Measurements from ENCODE around the gene DEPP1.

Gene DEPP1

DNA sequence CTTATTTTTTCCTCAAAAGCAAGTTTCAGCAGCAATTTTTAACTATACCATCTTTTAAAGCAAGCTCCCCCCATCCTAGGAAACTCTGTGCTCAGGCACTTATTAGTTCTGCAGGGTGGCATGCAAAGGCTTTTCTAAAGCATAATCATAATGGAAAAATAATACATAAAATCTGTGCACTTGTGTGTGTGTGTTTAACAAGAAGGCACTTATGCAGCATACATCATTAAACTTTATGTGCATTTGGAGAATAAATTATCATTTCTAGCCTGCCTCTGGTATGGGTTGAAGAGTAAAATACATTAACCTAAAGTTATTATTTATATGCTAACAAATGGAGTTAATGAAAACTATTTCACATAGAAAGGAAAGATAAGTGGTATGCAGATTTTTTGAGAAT lies 24.6 kb downstream of the DEPP1 start:
- no peak for DNase-seq (ENCODE audit: low read depth)

DNA sequence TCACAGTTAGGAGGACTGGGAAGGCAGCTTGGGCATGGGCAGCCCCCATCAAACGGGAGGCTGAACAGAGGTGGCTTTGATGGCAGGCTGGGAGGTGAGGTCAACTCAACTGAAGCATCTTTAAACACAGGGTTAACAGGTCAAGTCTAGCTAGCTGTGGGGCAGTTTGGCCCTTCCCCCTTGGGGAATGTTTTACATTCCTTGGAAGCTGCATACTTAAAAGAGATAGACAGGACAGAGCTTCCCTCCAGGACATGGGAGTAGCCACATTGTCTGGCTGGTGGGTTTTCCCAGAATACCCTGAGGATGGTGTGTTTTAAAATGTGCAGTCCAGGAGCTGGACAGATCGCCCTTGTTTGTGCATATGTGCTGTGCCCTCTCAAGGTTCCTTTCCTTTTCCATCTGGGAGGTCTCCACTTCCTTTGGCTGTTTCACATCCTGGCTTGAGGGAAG lies 25.8 kb downstream of the DEPP1 start:
- no peak for DNase-seq (ENCODE audit: low read depth)

DNA sequence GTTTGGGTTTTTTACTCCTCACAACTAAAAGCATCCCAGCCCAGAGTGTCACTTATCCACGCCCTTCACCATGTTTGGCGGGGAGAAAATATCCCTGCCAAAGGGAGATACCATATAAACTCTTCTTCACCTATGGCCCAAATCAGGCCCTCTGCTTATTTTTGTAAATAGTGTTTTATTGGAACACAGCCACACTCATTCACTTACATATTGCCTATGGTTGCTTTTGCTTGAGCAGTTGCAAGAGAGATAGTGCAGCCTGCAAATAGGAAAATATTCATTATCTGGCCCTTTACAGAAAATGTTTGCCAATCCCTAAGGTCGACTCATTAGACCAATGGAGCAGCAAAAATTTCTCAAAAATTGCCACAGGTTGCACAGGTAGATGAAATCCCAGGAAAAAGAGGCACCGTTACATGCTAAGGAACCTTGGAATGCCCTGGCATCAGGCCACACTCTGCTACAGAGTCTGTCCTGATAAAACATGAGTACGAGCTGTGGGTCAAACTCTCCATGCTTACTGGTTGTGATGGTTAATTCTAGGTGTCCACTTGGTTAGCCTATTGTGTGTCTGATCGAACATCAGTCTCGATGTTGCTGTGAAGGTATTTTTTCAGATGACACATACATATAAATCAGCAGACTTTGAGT lies 26.9 kb downstream of the DEPP1 start:
- no peak for DNase-seq (ENCODE audit: low read depth)

DNA sequence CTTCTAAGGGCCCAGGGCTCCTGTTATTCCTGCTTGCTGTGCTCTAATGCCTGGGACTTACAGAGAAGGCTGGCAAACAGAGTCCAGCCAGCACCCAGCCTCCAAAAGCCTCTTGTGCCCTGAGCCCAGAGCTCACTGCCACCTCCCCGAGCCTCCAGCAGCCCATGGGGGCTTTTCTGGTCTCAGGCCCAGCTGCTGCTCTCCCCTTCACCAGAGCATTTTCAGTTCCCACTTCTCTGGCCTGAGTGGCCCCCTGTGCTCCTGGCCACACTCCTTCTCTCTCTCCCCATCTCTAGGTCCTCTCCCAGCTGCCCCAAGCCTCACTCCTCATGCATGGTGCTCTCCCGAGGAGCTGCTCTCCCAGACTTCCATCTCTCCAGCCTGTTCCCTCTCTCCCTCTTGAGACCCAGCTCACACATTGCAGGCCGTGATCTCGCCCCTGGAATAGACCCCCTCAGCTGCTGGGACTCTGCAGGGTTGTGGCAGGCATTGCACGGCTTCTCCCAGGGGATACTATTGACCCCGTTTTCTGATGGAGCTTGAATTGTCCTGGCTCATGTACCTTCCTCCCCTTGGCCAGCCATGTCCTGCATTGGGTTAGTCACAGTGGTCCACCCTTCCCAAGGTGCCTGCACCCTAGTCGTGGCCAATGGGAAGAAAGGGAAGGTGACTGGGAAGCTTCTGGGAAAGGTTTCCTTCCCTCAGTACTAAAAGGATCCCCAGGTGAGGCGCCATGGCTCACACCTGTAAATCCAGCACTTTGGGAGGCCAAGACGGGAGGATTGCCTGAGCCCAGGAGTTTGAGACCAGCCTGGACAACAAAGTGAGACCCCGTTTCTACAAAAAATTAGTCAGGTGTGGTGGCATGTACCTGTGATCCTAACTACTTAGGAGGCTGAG lies 28.0 kb downstream of the DEPP1 start:
- no peak for DNase-seq (ENCODE audit: low read depth)

DNA sequence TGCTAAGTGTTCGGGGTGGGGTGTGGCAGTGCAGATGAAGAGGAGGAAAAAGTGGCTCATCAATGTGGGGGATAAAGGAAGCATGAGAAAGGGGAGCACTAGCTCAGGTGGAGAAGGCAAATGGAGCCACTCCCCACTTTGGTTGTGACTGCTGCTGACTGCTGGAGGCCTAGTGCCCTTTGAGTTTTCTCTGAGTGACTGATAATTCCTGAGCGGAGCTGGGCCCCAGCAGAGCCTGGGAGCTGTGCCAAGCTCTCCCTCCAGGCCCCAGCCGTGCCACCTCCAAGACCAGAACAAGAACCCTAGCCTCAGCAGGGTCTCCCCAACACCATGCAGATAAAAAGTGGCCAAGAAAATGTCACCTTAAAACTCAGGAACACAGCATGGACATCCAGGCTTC lies 28.7 kb downstream of the DEPP1 start:
- no peak for DNase-seq (ENCODE audit: low read depth)

DNA sequence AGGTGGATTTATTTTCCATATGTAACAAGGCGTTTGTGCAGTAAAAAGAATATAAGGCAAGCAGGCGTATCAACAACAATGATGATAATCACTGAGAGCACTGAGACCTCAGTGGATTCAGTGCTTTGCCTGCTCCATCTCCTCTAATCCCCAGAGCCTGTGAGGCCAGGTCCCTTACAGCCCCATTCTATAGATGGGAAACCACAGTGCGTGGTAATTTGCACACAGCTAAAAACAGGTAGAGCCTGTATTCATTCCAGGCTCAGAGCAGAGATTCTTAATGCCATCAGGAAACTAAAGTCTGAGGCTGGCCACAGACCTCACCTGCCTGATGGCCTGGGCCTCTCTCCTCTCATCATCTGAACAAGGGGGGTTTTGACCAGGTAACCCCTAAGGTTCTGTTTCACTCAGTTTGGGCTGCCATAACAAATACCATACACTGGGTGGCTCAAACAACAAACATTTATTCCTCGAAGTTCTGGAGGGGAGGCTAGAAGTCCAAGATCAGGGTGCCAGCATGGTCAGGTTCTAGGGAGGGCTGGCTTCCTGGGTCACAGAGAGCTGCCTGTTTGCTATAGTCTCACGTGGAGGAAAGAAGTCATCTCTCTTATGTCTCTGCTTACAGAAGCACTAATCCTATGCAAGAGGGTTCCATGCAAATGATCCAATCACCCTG lies 29.3 kb downstream of the DEPP1 start:
- no peak for DNase-seq (ENCODE audit: low read depth)

DNA sequence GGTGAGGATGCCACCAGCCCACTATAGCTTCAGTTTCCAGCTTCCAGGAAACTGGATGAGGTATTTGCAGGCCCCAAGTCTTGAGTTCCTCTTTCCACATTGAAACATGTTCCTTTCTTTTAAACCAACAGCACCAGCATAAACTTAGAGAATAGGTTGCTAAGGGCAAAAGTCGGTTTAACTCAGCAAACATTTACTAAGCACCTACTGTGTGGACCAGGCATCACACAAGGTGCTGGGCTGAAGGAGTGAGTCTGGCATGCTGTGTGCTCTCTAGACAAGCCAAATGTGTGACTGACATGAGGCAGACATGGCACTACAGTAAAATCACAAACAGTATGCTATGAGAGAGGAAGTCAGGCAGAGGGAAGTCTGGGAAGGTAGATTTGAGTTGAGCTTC lies 30.0 kb downstream of the DEPP1 start:
- DNase-seq (ENCODE audit: low read depth), result no peak

DNA sequence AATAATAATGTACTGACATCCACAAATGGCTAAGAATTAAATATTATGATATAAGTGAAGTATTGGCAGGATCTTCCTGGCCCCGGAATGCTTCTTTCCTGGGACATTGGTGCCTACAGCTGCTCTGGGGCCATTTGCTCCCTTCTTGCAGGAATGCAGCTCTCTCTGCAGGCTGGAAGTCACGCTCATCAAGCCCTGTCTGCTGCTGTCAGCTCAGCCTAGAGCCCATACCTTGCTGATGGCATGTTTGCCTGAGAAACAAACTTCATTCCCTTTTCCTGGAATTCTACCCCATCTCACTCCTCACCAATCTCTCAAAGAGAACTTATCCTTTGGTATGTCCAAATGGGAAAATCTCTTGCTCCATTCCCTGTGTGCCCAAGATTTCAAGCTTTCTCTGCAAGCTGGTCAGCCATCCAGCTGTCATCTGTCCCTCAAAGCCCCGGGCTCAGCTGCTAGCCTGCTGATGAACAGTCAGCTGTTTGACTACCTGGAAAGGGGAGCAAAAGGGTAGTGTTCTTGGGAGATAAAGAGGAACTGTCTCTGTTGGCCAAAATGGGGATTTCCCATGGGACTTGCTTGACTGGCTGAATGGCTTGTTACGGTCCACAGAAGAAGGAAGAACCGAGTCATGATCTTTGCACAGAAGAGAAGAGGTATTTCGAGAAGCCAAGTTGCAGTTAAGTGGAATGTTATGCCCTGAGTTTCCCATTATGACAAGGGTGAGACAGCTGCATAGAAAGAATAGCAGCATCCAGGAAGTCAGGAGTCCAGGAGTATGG lies 31.0 kb downstream of the DEPP1 start:
- no peak for DNase-seq (ENCODE audit: low read depth)

DNA sequence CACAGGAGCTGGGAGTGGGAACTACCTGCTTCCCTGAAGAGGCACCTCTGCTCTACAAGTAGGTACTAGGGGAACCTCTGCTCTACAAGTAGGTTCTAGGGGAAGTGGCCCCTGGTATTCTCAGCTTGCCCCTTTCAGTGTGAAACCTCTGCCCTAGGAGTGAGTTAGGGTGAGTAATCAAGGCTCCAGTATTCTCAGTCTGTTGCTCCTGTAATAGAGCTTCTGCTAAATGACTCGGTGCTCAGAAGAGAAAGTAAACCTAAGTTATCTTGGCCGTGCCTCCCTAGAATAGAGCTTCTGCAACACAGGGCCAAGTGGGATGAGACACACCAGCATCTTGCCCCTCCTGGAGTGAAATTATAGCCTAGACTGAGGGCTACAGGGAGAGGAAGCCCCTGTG lies 32.4 kb downstream of the DEPP1 start:
- DNase-seq (ENCODE audit: low read depth), result no peak

DNA sequence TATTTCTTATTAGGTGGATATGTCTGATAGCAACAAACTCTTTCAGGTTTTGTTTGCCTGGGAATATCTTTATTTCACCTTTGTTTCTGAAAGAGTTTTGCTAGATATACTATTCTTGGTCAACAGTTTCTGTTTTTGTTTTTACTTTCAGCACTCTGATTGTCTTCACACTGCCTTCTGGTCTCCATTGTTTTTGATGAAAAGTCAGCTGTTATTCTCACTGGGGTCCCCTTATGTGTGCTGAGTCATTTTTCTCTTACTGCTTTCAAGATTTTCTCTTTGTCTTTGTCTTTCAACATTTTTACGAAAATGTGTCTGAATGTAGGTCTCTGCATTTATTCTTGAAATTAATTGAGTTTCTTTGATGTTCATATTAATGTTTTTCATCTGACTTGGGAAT lies 34.3 kb downstream of the DEPP1 start:
- no peak for DNase-seq (ENCODE audit: low read depth)

DNA sequence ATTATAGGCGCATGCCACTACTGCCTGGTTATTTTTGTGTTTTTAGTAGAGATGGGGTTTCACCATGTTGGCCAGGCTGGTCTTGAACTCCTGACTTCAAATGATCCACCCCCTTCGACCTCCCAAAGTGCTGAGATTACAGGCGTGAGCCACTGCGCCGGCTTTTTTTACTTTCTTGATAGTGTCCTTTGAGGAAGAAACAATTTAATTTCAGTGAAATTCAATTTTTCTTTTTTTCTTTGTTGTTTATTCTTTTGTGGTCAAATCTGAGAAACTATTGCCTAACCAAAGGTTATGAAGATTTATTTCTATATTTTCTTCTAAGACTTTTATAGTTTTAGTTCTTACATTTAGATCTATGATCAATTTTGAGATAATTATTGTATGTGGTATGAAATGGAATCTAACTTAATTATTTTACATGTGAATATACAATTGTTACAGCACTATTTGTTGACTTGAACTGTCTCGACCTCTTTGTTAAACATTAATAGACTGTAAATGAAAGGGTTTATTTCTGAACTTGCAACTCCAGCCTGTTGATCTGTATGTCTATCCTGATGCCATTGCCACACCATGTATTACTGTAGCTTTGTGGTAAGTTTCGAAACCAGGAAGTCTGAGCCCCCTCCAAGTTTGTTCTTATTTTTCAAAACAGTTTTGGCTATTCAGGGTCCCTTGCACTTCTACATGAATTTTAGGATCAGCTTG lies 38.8 kb downstream of the DEPP1 start:
- DNase-seq (ENCODE audit: low read depth), result no peak

DNA sequence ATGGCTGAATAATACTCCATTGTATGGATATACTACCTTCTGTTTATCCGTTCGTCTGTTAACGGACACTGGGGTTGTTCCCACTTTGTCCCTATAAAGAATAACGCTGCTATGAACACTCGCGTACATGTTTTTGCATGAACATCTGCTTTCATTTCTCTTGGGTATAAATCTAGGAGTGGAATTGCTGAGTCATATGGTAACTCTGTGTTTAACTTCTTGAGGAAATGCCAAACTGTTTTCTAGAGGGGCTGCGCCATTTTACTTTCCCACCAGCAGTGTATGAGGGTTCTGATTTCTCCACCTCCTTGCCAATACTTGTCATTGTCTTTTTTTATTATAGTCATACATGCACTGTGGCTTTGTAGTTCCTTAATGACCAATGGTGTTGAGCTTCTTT lies 39.7 kb downstream of the DEPP1 start:
- DNase-seq (ENCODE audit: low read depth), result no peak

DNA sequence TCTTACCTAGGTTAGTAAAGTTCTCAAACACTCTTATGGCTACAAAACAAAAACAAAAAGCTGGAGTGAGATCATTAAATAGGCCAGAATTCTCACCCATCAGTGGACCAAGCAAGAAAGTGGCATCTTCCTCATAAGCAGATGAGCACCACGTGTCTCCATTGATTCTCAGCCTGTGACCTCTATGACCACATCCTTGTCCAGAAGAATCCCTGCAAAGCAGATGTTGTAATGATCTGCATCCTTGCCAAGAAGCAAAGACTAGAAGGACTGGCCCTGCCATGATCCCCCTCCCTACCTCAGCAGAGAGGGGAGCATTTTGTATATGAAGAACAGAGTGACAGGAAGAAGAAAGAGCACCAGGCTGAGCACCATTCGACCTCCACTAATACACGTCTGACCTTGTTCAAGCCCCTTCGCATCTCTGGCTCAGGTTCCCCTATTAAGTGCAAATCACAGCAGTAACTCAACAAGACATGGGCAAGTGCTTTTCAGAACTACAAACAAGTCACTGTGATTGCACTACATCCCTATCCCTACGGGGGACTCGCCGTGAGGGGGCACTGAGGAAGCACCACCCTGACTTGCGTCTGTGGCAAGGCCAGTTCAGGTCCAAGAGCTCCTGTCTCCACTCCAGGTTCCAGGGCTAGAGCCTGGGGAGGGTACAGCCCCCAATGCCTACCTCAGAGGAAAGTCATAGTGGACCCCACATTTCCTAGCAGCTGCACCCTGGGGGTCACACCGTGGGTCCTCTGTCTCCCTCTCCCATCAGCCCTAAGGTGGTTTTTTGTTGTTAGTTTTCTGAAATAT lies 41.2 kb downstream of the DEPP1 start:
- DNase-seq (ENCODE audit: low read depth), result no peak

DNA sequence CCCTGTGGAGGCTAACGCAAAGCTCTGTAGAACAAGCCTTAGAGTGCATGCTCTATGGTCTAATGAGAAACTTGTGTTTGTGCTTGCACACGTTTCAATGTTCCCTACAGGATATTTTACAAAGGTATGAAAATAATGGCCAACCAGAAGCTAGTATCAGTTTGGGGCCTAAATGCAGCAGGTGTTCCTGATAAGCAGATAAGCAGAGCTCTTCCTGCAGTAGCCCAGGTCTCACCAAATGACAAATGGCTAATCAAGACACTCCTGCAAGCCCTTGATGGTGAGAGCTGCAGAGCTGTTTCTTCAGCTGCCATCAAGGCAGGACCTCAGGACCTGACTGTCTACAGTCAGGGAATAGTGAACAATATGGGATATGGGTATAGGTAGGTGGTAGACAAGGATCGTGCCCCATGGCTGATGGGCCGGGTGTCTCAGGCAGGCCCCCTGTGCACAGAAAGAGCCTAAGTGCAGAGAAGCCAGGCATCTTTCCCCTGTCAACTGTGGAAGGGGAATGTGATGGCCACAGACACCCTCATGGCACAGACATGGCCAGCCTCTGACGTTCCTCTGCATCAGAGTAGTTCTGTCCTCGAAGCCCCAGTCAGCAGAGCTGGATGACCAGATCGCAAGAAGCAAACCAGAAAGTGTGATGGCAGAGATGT lies 42.2 kb downstream of the DEPP1 start:
- no peak for DNase-seq (ENCODE audit: low read depth)

DNA sequence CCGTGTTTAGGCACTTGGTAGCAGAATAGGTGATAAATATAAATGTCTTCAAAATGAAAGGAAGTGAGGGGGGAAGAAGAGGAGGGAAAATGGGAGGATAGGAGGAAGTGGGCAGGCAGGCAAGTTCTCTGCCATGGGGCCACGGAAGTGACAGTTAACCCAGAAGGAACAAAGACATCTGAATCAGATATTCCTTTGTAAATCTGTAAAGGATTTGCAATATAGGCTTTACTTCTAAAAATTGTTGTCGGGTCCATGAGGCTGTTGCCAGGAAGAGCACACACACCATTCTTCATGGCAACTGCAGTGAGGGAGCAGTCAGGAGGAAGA lies 42.7 kb downstream of the DEPP1 start:
- DNase-seq (ENCODE audit: low read depth), result no peak

DNA sequence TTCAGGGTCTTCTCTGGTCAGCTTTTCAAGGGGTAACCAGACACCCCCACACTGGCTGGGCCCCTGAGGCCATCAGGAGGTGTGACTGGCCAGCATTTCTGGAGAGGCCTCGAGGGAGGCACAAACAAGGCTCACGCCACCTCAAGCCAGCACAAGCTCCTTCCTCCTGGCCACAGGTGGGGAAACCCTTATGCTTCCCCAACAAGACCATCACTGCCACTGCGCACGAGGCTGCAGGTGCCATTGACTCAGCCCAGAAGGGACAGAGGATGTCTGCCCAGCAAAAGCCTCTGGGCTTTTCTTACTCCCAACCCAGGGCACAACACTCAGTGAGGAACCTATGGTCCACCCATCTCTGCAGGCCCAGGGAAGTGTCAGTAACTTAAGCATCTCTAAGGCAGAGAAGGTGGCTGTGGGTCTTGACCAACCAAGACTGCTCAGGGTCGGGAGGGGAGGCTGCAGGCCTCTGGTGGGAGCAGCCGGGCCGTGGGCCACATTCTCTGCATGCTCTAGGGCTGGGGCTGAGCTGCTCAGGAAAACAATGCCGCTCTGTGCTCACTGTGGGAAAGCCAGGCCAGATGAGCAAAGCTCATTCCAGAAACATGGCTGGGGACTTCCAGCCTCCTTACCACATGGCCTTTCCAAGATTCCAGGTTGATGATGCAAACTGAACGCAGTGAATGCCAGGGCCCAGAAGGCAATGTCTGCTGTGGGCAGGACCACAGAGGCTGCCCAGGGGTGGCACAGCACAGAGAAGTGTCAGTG lies 43.2 kb downstream of the DEPP1 start:
- no peak for DNase-seq (ENCODE audit: low read depth)

DNA sequence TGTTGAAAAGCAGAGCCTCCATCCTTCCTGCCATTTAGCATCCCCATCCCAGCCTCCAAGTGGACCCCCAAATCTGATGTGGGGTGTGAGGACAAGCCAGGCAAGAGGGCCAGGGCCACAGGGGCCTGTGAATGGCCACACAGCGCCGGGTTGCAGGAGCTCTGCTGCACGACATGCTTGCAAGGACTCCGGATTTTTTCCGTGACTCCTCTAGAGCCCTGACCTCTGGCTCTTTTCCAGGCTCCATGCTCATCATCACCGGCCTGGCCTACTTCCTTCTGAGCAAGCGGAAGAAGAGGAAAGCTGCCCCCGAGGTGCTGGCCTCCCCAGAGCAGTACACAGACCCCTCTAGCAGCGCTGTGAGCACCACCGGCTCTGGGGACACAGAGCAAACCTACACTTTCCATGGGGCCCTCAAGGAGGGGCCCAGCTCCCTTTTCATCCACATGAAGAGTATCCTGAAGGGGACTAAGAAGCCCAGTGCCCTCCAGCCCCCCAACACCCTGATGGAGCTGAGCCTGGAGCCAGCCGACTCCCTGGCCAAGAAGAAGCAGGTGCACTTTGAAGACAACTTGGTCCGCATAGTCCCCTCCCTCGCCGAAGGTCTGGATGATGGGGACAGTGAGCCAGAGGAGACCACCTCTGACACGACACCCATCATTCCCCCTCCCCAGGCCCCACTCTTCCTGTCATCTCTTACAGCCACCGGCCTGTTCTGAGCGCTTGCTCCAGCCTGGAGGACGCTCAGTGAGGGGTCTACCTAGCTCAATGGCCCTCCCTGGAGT lies 44.0 kb downstream of the DEPP1 start:
- no peak for DNase-seq (ENCODE audit: low read depth)

DNA sequence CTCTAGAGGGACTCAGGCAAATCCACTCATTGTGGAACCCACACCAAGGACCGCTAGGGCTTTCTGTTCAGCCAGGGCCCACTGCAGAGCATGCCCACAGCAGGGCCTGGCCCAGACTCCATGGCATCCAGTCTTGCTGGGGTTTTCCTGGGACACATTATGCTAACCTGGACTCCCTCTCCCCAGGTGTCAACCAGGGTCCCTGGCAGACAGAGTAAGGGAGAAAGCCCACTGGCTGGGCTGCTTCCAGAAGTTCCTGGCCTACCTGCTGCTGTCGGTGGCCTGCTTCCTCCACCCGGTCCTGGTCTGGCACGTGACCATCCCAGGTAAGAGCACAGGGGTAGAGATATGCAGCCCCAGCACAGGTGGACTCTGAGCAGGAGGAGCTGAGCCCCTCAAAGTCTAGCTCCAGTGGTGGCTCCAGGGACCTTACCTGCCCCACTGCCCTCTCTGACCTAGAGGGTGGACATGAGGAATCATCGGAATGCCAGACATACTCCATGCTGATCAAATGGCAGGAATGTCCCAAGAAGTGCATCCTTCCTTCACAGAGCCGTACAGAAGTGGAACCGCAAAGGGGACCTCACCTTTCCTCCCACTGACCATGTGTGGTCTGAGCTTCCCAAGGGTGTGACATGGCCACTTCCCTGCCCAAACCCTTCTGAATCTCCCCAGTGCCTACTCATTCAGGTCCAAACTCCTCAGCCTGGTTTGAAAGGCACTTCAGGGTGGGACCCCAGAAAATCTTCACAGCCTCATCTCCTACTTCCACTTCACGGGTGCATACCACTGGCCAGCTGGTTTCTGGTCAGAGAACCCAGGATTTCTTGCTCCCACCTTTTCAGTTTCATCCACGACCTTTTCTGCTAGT lies 44.9 kb downstream of the DEPP1 start:
- no peak for DNase-seq (ENCODE audit: low read depth)
